ENCODE results near the gene EME1. TPM values are rescaled to one million over a fixed set of nuclear protein-coding genes. Genes with fewer than 3 reads are reported as not detected.

Gene EME1
- polyA plus RNA-seq, 1 donor from 2014 or later = 5.4 TPM

- Histone ChIP-seq H3K4me3 (ENCODE audit: low read length) (no peak overlapping the region), H3K9me3 (ENCODE audit: low read length) (no peaks in the 10 kb centered on the region), H3F3A (ENCODE audit: insufficient read depth, low read length, poor library complexity, severe bottlenecking) (no peaks in the 10 kb centered on the region), H2AFZ (ENCODE audit: low read depth, low read length) (no peak overlapping the region), H3K27me3 (ENCODE audit: insufficient read depth, low read depth, low read length) (no peaks in the 10 kb centered on the region), H3K79me2 (replicated peaks; ENCODE audit: insufficient read depth, low read length) (peaks cover 15% of the 10 kb centered on the region), H4K20me1 (ENCODE audit: insufficient read depth) (no peaks in the 10 kb centered on the region), H3K9me2 (ENCODE audit: insufficient read depth, low read length) (no peaks in the 10 kb centered on the region), H3K9ac (ENCODE audit: low read length) (no peak overlapping the region), H3K4me2 (ENCODE audit: low read length) (no peak overlapping the region), H3K27ac (ENCODE audit: low read length) (no peak overlapping the region), H3K36me3 (ENCODE audit: insufficient read depth, low read length) (no peaks in the 10 kb centered on the region)
- TF ChIP-seq TAF1 (IDR thresholded peaks at IDR 0.05; ENCODE audit: low read depth) (no peak), EP300 (conservative IDR thresholded peaks at IDR 0.05; ENCODE audit: poor library complexity, severe bottlenecking) (no peak)
Measured at GRCh38 chr17:50393700-50394099, 20.7 kb downstream of the EME1 start.

DNA sequence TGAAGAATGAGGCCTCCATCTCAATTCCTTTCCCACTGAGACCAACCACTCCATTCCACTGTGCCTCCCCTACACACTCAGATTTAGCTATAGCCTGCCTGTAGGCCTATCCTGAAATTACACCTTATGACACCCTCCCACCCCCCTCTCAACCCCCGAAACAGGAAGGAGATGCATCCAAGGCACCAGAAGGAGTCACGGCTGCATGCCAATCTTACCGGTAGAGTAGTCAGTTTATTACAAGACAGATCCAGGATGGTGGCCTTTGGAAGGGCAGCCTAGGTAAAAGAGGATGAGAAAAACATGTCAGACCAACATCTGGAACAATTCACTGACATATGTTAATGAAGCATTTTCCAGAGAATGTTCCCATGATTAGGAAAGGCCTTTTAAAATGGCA is 21.7 kb downstream of the EME1 start:
- Histone ChIP-seq H2AFZ (ENCODE audit: low read depth, low read length) (no peak overlapping the region), H3K4me3 (ENCODE audit: low read length) (no peak overlapping the region), H3K9me2 (ENCODE audit: insufficient read depth, low read length) (no peaks in the 10 kb centered on the region), H4K20me1 (ENCODE audit: insufficient read depth) (no peaks in the 10 kb centered on the region), H3K4me2 (ENCODE audit: low read length) (no peak overlapping the region), H3K36me3 (ENCODE audit: insufficient read depth, low read length) (no peaks in the 10 kb centered on the region), H3K9ac (ENCODE audit: low read length) (no peak overlapping the region), H3K27ac (ENCODE audit: low read length) (no peak overlapping the region), H3K9me3 (ENCODE audit: low read length) (no peaks in the 10 kb centered on the region), H3F3A (ENCODE audit: insufficient read depth, low read length, poor library complexity, severe bottlenecking) (no peaks in the 10 kb centered on the region), H3K79me2 (replicated peaks; ENCODE audit: insufficient read depth, low read length) (peaks cover 15% of the 10 kb centered on the region), H3K27me3 (ENCODE audit: insufficient read depth, low read depth, low read length) (no peaks in the 10 kb centered on the region)
- TF ChIP-seq EP300 (conservative IDR thresholded peaks at IDR 0.05; ENCODE audit: poor library complexity, severe bottlenecking) (no peak), POLR2AphosphoS5 (IDR thresholded peaks at IDR 0.05) (no peak), TAF1 (IDR thresholded peaks at IDR 0.05; ENCODE audit: low read depth) (no peak), REST (IDR thresholded peaks at IDR 0.05; ENCODE audit: borderline replicate concordance) (no peak), SMC3 (conservative IDR thresholded peaks at IDR 0.05; ENCODE audit: poor library complexity) (no peak), EZH2 (IDR thresholded peaks at IDR 0.05; ENCODE audit: borderline replicate concordance, insufficient read depth, low read length, poor library complexity, severe bottlenecking) (no peak), CTCF (IDR thresholded peaks at IDR 0.05; ENCODE audit: poor library complexity, severe bottlenecking) (no peak), MXI1 (conservative IDR thresholded peaks at IDR 0.05; ENCODE audit: poor library complexity, severe bottlenecking) (no peak), RAD21 (conservative IDR thresholded peaks at IDR 0.05) (no peak)

All from neural cell (in vitro differentiated cells).